Left kidney (tissue), 2 donors: Measurements from ENCODE around the gene PALM. TPM values are rescaled to one million over a fixed set of nuclear protein-coding genes. Genes with fewer than 3 reads are reported as not detected.
"Not testable (repeated sequence)": the region's sequence is repeated elsewhere in the genome, so short reads cannot be mapped to it uniquely, and the experiment has no call there.

Experiments
- DNase-seq: peaks from one replicate; pipeline ENCODE4 v3.0.0-alpha.2; 2013
- polyA plus RNA-seq: library from polyadenylated mRNA; unstranded; fragments of 120-200 nt; gene quantifications from one replicate; pipeline ENCODE4 v1.2.1, GENCODE V29; 2013; ENCODE audit not compliant: insufficient read length

PALM gene
- polyA plus RNA-seq, 1 donor: 73.4 TPM

DNA sequence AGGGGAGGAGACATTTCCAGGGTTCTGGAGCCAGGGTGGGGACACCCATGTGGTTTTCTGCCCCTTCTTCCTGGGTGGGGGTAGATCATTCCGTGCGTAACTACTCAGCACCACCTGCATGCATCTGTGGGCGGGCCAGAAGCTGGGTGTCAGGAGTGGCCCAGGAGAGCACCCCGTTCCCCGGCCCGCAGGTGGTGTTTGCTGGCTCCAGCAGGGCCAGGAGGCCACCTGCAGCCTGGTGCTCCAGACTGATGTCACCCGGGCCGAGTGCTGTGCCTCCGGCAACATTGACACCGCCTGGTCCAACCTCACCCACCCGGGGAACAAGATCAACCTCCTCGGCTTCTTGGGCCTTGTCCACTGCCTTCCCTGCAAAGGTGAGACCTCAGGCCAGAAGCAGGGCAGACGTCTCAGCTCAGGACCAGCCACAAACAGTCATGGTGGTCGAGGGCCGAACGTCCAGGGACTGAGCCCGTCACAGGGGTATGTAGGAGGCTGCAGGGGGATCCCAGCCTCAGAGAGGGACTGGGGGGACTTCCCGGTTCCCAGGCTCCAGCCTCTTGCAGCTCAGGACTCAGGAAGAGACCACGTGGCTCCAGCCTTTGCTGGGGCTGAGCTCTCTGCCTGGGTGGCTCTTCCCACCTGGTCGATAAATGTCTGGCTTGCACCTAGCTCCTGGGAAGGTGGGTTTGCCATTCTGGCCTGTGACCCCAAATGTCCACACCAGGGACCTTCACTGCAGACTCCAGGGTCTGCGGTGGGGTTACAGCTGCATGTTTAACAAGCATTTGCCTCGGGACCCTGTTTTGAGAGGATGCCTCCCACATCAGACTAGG, 30.9 kb upstream of the PALM start:
- no peak for DNase-seq

DNA sequence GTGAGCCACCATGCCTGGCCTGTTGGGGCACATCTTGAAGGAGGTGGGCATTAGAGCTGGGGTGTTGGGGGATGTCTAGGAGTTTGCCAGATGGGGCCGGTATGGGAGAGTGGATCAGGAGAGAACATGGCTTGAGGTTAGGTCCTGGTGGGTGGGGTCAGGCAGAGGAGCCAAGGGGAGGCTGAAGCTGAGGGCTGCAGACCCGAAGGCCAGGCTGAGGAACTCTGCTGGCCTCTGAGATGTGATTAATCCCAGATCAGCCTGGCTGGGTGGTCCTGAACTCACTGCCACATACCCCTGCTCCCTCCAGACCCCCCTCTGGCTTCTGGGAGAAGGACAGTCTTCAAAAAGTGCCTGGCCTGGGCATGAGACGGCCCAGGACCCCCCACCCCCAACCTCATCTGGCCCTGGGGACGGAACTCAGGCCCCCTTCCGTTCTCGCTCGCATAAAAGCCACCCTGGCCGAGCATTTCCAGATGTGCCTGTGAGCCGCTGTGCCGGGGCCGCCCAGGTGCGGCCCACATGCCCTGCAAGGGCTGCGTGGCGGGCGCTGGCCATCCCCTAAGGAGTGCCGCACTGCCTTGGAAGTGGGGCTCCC, 29.8 kb upstream of the PALM start:
- DNase-seq: no peak

DNA sequence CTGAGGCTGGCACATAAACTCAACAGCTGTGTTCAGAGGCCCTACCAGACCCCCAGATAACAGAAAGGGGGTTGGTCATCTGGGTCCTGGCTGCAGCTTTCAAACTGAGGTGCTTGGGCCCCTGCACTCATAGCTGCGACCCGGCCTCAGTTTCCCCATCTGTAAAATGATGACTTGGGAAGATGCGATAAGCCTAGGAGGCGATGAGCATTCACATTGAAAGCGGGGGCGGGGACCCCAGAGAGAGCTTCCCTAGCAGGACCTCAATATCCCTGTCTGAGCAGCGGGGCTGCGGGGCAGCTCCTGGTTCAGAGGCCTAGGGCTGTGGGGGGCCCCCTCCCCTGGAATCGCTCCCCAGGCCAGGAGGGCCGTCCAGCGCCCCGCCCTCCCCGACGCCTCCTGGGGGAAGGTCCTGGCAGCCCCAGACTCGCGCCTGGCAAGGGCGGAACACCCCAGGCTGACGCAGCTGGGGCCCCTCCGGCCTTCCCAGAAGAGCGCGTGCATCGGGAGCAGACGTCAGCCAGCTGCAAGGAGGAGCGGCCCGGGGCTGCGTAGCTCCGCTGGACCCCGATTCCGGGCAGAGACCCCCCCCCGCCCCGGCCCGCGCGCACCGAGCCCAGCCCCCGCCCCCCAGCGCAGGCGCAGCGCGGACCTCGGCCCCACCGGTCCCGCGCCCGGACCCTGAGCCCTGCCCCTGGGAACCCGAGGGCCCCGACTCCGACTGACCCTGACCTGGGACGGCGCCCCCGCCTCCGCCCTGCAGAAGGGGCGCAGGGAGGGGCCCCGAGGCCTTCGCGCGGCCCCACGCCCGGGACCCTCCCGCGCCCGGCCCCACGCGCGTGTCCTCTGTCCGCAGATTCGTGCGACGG, 29.1 kb upstream of the PALM start:
- DNase-seq: peak; percentile 46

DNA sequence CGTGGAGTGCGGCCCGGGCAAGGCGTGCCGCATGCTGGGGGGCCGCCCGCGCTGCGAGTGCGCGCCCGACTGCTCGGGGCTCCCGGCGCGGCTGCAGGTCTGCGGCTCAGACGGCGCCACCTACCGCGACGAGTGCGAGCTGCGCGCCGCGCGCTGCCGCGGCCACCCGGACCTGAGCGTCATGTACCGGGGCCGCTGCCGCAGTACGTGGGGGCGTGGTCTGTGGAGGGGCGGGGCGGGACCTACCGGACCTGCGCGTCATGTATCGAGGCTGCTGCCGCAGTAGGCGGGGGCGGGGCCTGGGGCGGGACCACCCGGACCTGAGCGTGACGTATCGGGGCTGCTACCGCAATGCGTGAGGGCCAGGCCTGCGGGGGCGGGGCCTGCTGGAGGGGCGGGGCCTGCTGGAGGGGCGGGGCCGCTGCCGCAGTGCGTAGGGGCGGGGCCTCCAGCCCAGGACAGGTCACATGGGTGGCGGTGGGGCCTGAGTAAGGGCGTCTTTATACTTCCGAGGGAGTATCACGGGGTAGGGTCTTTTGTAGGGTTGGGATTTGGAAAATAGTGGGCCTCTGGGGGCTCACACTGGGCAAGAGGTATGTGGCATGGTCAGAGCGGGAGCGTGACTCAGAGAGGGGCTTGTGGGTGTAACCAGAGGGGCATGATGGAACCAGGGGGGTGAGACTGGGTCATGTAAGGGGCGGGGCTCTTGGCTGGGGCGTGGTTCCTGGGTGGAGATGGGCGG, 28.3 kb upstream of the PALM start:
- DNase-seq: peak; percentile 96

DNA sequence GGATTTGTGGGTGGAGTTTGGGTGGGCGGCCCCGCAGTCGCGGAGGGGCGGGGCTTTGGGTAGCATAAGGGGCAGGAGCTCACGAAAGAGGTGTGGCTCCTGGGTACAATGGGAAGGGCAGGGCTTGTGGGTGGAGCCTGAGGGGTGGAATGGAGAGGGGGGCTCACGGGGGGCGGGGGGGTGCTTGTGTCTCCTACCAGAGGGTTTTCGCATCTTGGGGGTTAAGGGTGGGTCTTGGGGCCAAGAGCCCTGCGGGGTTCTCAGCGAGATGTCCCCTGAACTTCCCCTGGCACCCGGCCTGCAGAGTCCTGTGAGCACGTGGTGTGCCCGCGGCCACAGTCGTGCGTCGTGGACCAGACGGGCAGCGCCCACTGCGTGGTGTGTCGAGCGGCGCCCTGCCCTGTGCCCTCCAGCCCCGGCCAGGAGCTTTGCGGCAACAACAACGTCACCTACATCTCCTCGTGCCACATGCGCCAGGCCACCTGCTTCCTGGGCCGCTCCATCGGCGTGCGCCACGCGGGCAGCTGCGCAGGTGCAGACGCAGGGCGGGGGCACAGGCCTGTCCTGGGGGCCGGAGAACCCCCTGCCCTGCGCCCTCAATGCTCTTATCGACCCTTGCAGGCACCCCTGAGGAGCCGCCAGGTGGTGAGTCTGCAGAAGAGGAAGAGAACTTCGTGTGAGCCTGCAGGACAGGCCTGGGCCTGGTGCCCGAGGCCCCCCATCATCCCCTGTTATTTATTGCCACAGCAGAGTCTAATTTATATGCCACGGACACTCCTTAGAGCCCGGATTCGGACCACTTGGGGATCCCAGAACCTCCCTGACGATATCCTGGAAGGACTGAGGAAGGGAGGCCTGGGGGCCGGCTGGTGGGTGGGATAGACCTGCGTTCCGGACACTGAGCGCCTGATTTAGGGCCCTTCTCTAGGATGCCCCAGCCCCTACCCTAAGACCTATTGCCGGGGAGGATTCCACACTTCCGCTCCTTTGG, 27.4 kb upstream of the PALM start:
- DNase-seq: no peak

DNA sequence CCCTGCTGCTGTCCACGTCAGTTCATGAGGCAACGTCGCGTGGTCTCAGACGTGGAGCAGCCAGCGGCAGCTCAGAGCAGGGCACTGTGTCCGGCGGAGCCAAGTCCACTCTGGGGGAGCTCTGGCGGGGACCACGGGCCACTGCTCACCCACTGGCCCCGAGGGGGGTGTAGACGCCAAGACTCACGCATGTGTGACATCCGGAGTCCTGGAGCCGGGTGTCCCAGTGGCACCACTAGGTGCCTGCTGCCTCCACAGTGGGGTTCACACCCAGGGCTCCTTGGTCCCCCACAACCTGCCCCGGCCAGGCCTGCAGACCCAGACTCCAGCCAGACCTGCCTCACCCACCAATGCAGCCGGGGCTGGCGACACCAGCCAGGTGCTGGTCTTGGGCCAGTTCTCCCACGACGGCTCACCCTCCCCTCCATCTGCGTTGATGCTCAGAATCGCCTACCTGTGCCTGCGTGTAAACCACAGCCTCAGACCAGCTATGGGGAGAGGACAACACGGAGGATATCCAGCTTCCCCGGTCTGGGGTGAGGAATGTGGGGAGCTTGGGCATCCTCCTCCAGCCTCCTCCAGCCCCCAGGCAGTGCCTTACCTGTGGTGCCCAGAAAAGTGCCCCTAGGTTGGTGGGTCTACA, 25.9 kb upstream of the PALM start:
- no peak for DNase-seq

DNA sequence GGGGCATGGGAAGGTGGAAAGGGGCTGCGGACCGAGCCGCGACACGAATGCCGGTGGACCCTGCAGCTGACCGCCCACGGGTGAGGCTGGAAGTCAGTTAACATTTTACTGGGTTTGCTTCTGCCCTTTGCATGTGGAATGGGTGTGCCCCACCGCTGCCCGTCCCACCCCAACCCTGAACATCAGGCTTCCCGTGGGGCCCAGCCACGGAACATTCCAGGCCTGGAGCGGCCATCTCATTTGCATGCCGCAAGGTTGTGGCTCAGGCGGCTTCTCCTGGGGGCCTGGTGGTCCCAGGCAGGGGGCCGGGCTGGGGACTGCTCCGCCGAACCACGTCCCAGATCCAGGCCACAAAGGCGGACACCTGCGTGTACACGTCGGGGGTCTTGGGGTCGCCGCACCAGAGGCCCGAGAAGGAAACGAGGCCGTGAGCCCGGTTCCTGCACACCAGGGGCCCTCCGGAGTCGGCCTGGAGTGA, 23.2 kb upstream of the PALM start:
- no peak for DNase-seq

DNA sequence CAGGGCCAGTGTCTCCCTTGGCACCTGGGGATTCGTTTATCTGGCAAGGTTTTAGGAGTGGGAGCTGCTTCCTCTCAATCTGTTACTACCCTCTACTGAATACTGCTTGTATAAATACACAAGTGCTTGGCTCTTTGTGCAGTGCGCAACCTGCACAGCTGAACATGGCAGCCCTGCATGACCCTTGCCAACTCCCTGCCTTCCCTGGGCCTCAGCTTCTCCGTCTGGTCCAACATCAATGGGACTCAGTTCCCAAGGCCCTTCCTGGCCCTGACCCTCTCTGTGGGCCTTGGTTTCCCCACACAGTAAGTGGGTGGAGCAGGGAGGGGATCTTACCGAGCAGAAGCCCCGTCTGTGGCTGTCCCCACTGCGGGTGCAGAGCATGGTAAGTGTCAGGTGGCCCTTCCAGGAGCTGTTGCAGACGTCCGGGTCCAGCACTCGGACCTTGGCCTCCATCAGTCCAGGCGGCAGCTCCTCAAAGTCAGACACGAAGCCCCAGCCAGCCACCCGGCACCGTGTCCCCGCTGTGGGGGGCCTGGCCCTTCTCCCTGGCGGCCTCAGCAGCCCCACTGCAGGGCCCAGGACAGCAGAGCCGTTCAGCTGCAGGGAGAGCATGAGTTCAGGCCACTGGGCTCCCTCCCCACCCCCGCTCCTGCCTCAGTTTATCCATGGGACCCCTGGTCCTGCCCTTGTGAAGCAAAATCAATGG, 22.0 kb upstream of the PALM start:
- DNase-seq: no peak

DNA sequence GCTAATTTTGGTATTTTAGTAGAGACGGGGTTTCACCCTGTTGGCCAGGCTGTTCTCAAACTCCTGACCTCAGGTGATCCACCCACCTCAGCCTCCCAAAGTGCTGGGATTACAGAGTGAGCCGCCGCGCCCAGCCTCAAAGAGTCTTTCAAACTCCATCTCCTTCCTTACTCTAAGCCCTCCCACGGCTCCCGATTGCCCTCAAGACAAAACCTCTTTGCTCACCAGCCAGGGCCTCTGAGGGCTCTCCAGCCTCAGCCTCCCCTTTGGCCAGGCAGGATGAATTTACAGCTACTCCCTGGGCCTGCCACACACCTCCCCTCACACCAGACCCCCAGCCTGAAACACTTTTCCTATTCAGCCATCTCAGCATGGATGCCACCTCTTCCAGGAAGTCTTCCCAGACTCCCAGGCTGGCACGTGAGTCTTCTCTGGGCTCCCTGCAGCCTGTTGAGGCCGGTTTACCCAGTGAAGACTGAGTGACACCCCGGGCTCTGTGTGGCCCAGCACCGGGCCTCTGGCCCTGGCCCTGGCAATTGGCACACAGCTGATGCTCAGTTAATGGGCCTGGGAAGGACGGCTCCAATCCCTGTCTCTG, 21.1 kb upstream of the PALM start:
- no peak for DNase-seq

DNA sequence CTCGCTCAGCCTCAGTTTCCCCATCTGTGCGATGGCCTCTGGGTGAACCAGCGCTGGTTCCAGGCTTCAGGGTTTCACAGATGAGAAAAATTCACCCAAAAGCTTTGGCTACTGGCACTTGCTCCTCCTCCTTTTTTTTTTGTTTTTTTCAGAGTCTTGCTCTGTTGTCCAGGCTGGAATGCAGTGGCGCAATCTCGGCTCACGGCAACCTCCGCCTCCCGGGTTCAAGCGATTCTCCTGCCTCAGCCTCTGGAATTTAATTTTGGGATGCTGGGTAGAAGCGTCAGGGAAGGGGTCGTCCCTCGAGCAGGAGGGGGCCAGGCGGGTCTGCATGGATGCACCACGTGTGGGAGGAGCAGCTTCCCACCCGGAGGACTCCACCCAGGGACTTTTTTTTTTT, 20.5 kb upstream of the PALM start:
- DNase-seq: no peak

DNA sequence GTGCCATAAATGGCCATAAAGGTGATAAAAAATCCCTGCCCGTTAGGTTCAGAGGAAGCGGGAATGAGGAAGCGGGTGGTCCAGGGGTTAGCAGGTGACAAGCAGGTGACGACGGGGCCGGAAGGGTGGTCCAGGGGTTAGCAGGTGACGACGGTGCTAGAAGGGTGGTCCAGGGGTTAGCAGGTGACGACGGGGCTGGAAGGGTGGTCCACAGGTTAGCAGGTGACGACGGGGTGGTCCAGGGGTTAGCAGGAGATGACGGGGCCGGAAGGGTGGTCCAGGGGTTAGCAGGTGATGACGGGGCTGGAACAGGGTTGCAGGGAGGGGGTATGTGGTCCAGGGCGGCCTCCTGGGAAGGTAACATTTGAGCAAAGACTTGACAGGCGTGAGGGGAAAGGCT, 19.7 kb upstream of the PALM start:
- DNase-seq: no peak

DNA sequence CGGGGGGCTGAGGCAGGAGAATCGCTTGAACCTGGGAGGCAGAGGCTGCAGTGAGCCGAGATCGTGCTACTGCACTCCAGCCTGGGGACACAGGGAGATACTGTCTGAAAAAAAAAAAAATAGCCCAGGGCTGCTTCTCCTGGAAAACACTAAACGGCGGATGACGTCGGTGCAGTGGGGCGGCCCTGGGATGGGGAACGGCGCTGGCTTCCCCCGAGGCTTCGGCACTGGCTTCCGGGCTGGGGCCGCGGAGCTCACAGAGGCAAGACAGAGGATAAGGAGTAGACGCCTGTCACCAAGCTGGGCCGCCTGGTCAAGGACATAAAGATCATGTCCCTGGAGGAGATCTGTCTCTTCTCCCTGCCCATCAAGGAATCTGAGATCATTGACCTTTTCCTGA, 18.5 kb upstream of the PALM start:
- no peak for DNase-seq

DNA sequence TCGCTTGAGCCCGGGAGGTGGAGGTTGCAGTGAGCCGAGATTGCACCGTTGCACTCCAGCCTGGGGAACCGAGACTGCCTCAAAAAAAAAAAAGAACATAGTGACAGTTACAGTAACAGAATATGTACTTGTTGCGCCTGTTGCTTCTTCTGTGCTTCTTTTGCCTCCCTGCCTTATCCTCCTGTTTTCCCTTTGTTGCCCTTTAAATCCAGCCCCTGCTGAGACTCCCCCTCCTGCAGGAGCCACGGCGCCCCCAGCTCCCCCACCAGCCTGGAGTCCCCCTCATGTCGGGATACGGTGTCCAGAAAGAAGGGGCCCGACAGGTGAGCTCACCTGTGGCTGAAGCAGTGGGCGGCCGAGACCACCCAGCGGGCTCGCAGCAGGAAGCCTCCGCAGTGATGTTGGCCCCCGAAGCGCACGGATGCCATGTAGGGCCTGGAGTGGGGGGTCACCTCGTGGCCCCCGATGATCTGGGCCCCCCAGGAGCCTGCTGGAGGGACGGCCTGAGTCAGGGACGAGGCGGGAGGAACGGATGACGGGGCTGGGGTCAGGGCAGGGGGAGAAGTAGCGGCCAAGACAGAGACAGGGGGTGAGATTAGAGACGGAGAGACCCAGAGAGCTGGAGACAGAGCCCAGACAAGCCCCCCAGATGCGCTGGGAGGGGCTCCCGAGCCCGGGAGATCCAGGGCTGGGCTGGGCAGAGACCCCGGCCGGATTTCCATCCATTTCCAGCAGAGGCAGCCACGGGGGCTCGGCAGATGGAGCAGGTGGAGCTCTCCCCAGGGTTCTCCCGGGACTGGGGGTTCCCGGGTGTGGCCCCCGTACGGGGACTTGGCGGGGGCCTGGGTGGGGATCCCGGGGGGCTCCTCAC, 14.0 kb upstream of the PALM start:
- no peak for DNase-seq

DNA sequence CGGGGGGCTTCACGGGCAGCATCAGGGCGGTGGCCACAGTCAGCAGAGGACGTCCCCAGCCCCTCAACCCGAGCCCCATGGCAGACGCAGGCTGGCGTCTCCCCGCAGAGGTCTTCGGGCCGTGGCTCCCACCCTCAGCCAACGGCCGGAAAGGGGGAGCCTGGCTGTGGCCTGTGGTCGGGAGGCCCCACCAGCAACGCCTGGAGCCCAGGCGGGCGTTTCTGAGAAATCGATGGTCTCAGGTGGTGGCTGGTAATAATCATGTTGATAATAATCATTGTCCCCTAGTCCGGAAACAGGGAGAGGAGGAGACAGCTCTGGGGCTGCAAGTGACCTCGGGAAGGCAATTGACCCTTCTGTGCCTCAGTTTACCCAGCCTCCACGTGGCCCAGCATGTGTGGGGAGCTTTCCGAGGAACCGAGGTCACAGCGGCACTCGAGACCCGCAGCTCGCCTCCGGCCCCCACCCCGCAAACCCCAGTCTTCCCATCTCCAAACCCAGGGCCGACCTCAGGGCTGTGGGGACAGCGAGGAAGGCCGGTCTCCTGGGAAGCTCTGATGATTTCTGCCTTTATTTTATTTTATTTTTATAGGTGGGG, 13.3 kb upstream of the PALM start, which contains the start of gene PRSS57:
Gene PRSS57, minus strand, starts transcription at position 101 of the 598 bp plus-strand sequence. Its CDS starts 22 bp downstream, at position 79.
- DNase-seq: no peak

DNA sequence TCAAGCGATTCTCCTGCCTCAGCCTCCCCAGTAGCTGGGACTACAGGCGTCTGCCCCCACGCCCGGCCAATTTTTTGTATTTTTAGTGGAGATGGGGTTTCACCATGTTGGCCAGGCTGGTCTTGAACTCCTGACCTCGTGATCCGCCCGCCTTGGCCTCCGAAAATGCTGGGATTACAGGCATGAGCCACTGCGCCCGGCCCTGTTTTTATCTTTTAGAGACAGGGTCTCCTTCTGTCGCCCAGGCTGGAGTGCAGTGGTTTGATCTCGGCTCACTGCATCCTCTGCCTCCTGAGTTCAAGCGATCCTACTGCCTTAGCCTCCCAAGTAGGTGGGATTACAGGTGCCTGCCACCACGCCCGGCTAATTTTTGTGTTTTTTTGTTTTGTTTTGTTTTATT, 10.2 kb upstream of the PALM start:
- not testable (repeated sequence) for DNase-seq

DNA sequence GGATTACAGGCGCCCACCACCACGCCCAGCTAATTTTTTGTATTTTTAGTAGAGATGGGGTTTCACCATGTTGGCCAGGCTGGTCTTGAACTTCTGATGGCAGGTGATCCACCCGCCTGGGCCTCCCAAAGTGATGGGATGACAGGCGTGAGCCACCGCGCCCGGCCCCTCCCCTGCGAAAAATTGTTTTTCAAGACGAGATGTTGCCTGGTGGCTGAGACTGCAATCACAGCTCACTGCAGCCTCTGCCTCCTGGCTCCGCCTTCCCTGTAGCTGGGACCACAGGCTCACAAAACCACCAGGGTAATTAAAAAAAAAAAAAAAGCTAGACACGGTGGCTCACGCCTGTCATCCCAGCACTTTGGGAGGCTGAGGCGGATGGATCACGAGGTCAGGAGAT, 8.8 kb upstream of the PALM start:
- not testable (repeated sequence) for DNase-seq

DNA sequence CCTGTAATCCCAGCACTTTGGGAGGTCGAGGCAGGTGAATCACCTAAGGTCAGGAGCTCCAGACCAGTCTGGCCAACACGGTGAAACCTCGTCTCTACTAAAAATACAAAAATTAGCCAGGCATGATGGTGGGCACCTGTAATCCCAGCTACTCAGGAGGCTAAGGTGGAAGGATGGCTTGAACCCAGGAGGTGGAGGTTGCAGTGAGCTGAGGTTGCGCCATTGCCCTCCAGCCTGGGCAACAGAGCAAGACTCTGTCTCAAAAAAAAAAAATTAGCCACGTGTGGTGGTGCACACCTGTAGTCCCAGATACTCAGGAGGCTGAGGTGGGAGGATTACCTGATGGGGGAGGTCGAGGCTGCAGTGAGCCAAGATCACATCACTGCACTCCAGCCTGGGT, 5.9 kb upstream of the PALM start:
- not testable (repeated sequence) for DNase-seq

DNA sequence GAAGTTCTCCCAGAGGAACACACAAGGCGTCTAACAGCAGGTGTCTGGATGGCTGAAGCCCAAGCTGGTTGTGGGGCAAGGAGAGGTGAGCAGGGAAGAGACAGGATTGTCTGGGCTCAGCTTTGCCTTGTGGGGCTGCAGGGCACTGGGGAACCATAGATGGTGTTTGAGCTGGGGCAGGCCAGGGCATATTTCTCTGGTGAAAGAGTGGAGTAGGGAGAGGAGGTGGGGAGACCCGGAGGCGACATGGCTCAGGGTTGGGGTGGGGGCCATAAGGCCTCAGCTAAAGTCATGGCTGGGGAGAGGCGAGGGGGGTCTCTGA, 5.4 kb upstream of the PALM start:
- no peak for DNase-seq
